Measurements from ENCODE around the gene IPP. TPM values are rescaled to one million over a fixed set of nuclear protein-coding genes. Genes with fewer than 3 reads are reported as not detected.
"Not testable (repeated sequence)": the region's sequence is repeated elsewhere in the genome, so short reads cannot be mapped to it uniquely, and the experiment has no call there.

Gene IPP
- total RNA-seq, 1 donor from 2014 or later = 6.7 TPM

DNA sequence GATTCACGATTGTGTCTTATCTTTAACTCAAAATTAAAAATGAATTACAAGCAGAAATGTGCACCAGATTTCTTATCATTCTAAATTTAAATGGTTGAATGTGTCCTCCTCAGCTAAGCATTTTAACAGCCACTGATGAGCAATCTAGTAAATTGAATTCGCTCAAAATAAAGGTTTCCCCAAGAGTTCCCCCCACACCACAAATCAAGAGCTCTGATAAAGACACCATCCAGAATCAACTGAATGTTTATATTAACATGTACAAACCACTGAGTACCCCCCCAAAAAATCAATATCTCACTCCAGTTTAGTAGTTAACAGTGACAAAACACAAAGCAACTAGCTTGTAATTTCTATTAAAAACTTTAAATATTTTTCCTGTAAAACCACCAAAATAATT, 66.1 kb downstream of the IPP start:
- Histone ChIP-seq H3K4me3 (ENCODE audit: low read depth, low read length) (peak overlapping the region; percentile 16), H3K27me3 (ENCODE audit: control insufficient read depth, insufficient read depth, low read length) (no peaks in the 10 kb centered on the region), H3K36me3 (ENCODE audit: control insufficient read depth, insufficient read depth, low read length) (no peaks in the 10 kb centered on the region)
- TF ChIP-seq, protein P1, sequence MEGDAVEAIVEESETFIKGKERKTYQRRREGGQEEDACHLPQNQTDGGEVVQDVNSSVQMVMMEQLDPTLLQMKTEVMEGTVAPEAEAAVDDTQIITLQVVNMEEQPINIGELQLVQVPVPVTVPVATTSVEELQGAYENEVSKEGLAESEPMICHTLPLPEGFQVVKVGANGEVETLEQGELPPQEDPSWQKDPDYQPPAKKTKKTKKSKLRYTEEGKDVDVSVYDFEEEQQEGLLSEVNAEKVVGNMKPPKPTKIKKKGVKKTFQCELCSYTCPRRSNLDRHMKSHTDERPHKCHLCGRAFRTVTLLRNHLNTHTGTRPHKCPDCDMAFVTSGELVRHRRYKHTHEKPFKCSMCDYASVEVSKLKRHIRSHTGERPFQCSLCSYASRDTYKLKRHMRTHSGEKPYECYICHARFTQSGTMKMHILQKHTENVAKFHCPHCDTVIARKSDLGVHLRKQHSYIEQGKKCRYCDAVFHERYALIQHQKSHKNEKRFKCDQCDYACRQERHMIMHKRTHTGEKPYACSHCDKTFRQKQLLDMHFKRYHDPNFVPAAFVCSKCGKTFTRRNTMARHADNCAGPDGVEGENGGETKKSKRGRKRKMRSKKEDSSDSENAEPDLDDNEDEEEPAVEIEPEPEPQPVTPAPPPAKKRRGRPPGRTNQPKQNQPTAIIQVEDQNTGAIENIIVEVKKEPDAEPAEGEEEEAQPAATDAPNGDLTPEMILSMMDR (IDR thresholded peaks at IDR 0.05; ENCODE audit: insufficient read depth, low read length, poor library complexity, severe bottlenecking) = no peak
- no peak for DNase-seq (ENCODE audit: low read depth)

DNA sequence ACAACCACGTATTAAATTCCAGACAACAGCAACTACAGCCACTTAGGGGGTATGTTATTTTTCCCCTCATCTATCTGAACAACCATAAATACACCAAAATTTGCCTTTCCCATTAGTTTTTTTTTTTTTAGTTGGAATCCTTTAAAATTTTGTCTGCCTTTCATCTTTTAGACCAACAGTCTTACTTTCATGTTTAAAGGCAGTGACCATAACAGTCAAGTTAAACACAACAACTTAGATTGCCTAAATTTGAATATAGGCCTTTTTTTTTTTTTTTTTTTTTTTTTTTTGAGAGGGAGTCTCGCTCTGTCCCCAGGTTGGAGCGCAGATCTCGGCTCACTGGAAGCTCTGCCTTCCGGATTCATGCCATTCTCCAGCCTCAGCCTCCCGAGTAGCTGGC, 67.5 kb downstream of the IPP start:
- Histone ChIP-seq H3K4me3 (ENCODE audit: low read depth, low read length) (no peak overlapping the region), H3K36me3 (ENCODE audit: control insufficient read depth, insufficient read depth, low read length) (no peaks in the 10 kb centered on the region), H3K27me3 (ENCODE audit: control insufficient read depth, insufficient read depth, low read length) (no peaks in the 10 kb centered on the region)
- DNase-seq (ENCODE audit: low read depth) = no peak
- TF ChIP-seq, protein P1 (IDR thresholded peaks at IDR 0.05; ENCODE audit: insufficient read depth, low read length, poor library complexity, severe bottlenecking) = no peak

DNA sequence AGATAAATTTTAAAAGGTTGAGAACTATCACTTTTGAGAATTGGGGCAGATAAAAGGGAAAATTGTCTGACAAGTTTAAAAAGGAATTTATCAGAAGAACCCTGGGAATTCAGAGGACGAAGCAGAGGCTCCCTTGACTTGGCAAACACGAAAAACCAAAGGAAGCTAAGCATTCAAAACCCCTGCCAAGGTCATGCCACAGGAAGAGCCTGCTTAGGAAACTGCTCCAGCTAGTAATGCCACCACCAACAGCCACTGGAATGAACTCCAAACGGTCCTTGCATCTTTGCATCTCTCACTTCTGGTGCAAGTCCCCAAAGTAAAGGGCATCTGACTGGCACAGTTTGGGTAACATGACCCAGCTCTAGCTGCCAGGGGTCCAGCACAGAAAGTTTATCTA, 71.3 kb downstream of the IPP start:
- H3K36me3 ChIP-seq (ENCODE audit: control insufficient read depth, insufficient read depth, low read length) = no peaks in the 10 kb centered on the region
- H3K4me3 ChIP-seq (ENCODE audit: low read depth, low read length) = no peak overlapping the region
- no peak for DNase-seq (ENCODE audit: low read depth)
- no peaks in the 10 kb centered on the region for H3K27me3 ChIP-seq (ENCODE audit: control insufficient read depth, insufficient read depth, low read length)
- TF ChIP-seq, protein P1 (IDR thresholded peaks at IDR 0.05; ENCODE audit: insufficient read depth, low read length, poor library complexity, severe bottlenecking) = no peak

GRCh38 chr1:45678489-45678888, 72.0 kb downstream of the IPP start:
- Histone ChIP-seq H3K4me3 (ENCODE audit: low read depth, low read length) (no peak overlapping the region), H3K36me3 (ENCODE audit: control insufficient read depth, insufficient read depth, low read length) (no peaks in the 10 kb centered on the region), H3K27me3 (ENCODE audit: control insufficient read depth, insufficient read depth, low read length) (no peaks in the 10 kb centered on the region)
- TF ChIP-seq, protein P1 (IDR thresholded peaks at IDR 0.05; ENCODE audit: insufficient read depth, low read length, poor library complexity, severe bottlenecking) = no peak
- DNase-seq (ENCODE audit: low read depth) = no peak

GRCh38 chr1:45677751-45678245, 72.7 kb downstream of the IPP start:
- TF ChIP-seq, protein P1 (IDR thresholded peaks at IDR 0.05; ENCODE audit: insufficient read depth, low read length, poor library complexity, severe bottlenecking) = no peak
- Histone ChIP-seq H3K4me3 (ENCODE audit: low read depth, low read length) (no peak overlapping the region), H3K27me3 (ENCODE audit: control insufficient read depth, insufficient read depth, low read length) (no peaks in the 10 kb centered on the region), H3K36me3 (ENCODE audit: control insufficient read depth, insufficient read depth, low read length) (no peaks in the 10 kb centered on the region)
- DNase-seq (ENCODE audit: low read depth) = no peak

- not testable (repeated sequence) for H3K36me3 ChIP-seq (ENCODE audit: control insufficient read depth, insufficient read depth, low read length); DNase-seq (ENCODE audit: low read depth); H3K4me3 ChIP-seq (ENCODE audit: low read depth, low read length)
Measured at GRCh38 chr1:45676553-45676952, 73.9 kb downstream of the IPP start.

More at GRCh38 chr1:45676553-45676952, 73.9 kb downstream of the IPP start:
- H3K27me3 ChIP-seq (ENCODE audit: control insufficient read depth, insufficient read depth, low read length) = not testable (repeated sequence)
